ENCODE measurements around the gene DNAH6.
"Not testable (repeated sequence)": the region's sequence is repeated elsewhere in the genome, so short reads cannot be mapped to it uniquely, and the experiment has no call there.

The DNAH6 gene

DNA sequence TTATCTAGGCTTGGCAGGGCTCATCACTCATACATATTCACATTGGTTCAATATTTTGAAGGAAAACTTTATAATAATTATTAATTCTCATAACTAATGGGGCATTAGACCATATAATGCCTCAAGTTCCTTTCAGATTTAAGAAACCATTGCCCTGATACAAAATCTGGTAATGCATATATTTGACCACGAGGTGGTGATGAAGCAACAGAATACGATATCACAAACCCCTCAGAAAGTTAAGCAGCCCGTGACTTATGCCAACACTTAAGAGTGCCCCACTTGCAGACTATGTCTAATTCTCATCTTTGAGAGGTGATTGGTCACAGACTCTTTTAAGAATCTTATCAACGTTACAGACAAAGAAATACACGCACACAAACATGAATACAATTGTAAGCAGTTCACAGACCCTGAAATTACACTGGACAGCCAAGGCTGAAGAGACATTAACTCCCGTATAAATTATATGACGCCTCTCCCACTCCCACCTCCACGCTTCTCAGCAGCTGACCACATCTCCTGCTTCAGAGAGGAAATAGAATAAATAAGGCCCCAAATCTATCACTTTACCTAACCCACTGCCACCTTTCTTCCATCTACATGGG is 20.7 kb upstream of the DNAH6 start:
- no peaks in the 10 kb centered on the region for H3K36me3 ChIP-seq (ENCODE audit: control insufficient read depth, insufficient read depth, low read length)
- H2BK5ac ChIP-seq (ENCODE audit: low read length) = no peak overlapping the region
- H4K5ac ChIP-seq (ENCODE audit: low read length) = no peak overlapping the region
- H3K4me3 ChIP-seq (ENCODE audit: low read length) = no peak overlapping the region
- no peak overlapping the region for H3K9ac ChIP-seq (ENCODE audit: low read length)
- H3K79me2 ChIP-seq (ENCODE audit: control insufficient read depth, insufficient read depth, low read length) = no peaks in the 10 kb centered on the region
- DNase-seq = peak; percentile 69
- no peaks in the 10 kb centered on the region for H3K27me3 ChIP-seq (ENCODE audit: insufficient read depth, low read length, poor library complexity)
- H2BK120ac ChIP-seq (ENCODE audit: low read depth, low read length) = no peak overlapping the region
- H3K4me2 ChIP-seq (ENCODE audit: low read length) = no peak overlapping the region
- no peaks in the 10 kb centered on the region for H3K79me1 ChIP-seq (ENCODE audit: low read length)
- no peak overlapping the region for H2AK5ac ChIP-seq (ENCODE audit: low read length)
- no peak overlapping the region for H3K27ac ChIP-seq (ENCODE audit: low read depth, low read length)
- no peak overlapping the region for H2BK15ac ChIP-seq (replicated peaks; ENCODE audit: low read depth)
- no peak overlapping the region for H3K18ac ChIP-seq (ENCODE audit: low read length)
- H3K4ac ChIP-seq (ENCODE audit: low read depth, low read length) = no peak overlapping the region
- H4K8ac ChIP-seq (ENCODE audit: low read depth, low read length) = no peak overlapping the region
- H3K4me1 ChIP-seq (ENCODE audit: control insufficient read depth, low read depth, low read length) = no peaks in the 10 kb centered on the region
- WGBS (ENCODE audit: extremely low coverage, insufficient coverage, low lambda C conversion rate) = no CpG with 5 or more reads among the region's 8 CpGs
- H3K56ac ChIP-seq (ENCODE audit: low read length) = no peak overlapping the region
- H3K23ac ChIP-seq (ENCODE audit: low read length) = no peak overlapping the region

GRCh38 chr2:84496386-84496785 is 19.9 kb upstream of the DNAH6 start:
- Histone ChIP-seq H3K27me3 (ENCODE audit: insufficient read depth, low read length, poor library complexity) (no peaks in the 10 kb centered on the region), H3K79me2 (ENCODE audit: control insufficient read depth, insufficient read depth, low read length) (no peaks in the 10 kb centered on the region), H3K79me1 (ENCODE audit: low read length) (no peaks in the 10 kb centered on the region), H3K23ac (ENCODE audit: low read length) (no peak overlapping the region), H3K4me3 (ENCODE audit: low read length) (no peak overlapping the region), H2BK15ac (replicated peaks; ENCODE audit: low read depth) (no peak overlapping the region), H2BK5ac (ENCODE audit: low read length) (no peak overlapping the region), H3K27ac (ENCODE audit: low read depth, low read length) (no peak overlapping the region), H3K56ac (ENCODE audit: low read length) (no peak overlapping the region), H2BK120ac (ENCODE audit: low read depth, low read length) (no peak overlapping the region), H4K8ac (ENCODE audit: low read depth, low read length) (no peak overlapping the region), H3K18ac (ENCODE audit: low read length) (no peak overlapping the region), H2AK5ac (ENCODE audit: low read length) (no peak overlapping the region), H3K9ac (ENCODE audit: low read length) (no peak overlapping the region), H3K4ac (ENCODE audit: low read depth, low read length) (no peak overlapping the region), H3K36me3 (ENCODE audit: control insufficient read depth, insufficient read depth, low read length) (no peaks in the 10 kb centered on the region), H3K4me1 (ENCODE audit: control insufficient read depth, low read depth, low read length) (no peaks in the 10 kb centered on the region), H4K5ac (ENCODE audit: low read length) (no peak overlapping the region), H3K4me2 (ENCODE audit: low read length) (no peak overlapping the region)
- DNase-seq = no peak

- no peaks in the 10 kb centered on the region for H3K4me1 ChIP-seq (ENCODE audit: control insufficient read depth, low read depth, low read length)
- no CpG with 5 or more reads among the region's 3 CpGs for WGBS (ENCODE audit: extremely low coverage, insufficient coverage, low lambda C conversion rate)
Observed at GRCh38 chr2:84497285-84497684, 19.0 kb upstream of the DNAH6 start.

GRCh38 chr2:84498150-84498799 is 18.0 kb upstream of the DNAH6 start:
- no peak overlapping the region for H4K5ac ChIP-seq (ENCODE audit: low read length)
- H3K23ac ChIP-seq (ENCODE audit: low read length) = no peak overlapping the region
- no peaks in the 10 kb centered on the region for H3K36me3 ChIP-seq (ENCODE audit: control insufficient read depth, insufficient read depth, low read length)
- no peak overlapping the region for H3K4me3 ChIP-seq (ENCODE audit: low read length)
- H3K9ac ChIP-seq (ENCODE audit: low read length) = no peak overlapping the region
- H3K4me1 ChIP-seq (ENCODE audit: control insufficient read depth, low read depth, low read length) = no peaks in the 10 kb centered on the region
- H2BK5ac ChIP-seq (ENCODE audit: low read length) = no peak overlapping the region
- H2BK120ac ChIP-seq (ENCODE audit: low read depth, low read length) = no peak overlapping the region
- no peak overlapping the region for H3K56ac ChIP-seq (ENCODE audit: low read length)
- DNase-seq = no peak
- no peak overlapping the region for H3K27ac ChIP-seq (ENCODE audit: low read depth, low read length)
- H3K79me2 ChIP-seq (ENCODE audit: control insufficient read depth, insufficient read depth, low read length) = no peaks in the 10 kb centered on the region
- no peaks in the 10 kb centered on the region for H3K79me1 ChIP-seq (ENCODE audit: low read length)
- no peak overlapping the region for H2AK5ac ChIP-seq (ENCODE audit: low read length)
- no peak overlapping the region for H3K4ac ChIP-seq (ENCODE audit: low read depth, low read length)
- H3K4me2 ChIP-seq (ENCODE audit: low read length) = no peak overlapping the region
- H4K8ac ChIP-seq (ENCODE audit: low read depth, low read length) = no peak overlapping the region
- no peaks in the 10 kb centered on the region for H3K27me3 ChIP-seq (ENCODE audit: insufficient read depth, low read length, poor library complexity)
- no peak overlapping the region for H2BK15ac ChIP-seq (replicated peaks; ENCODE audit: low read depth)
- H3K18ac ChIP-seq (ENCODE audit: low read length) = no peak overlapping the region

More at GRCh38 chr2:84497285-84497684, 19.0 kb upstream of the DNAH6 start:
- H3K79me1 ChIP-seq (ENCODE audit: low read length) = no peaks in the 10 kb centered on the region
- H3K36me3 ChIP-seq (ENCODE audit: control insufficient read depth, insufficient read depth, low read length) = no peaks in the 10 kb centered on the region
- H3K23ac ChIP-seq (ENCODE audit: low read length) = no peak overlapping the region
- H2AK5ac ChIP-seq (ENCODE audit: low read length) = no peak overlapping the region
- no peak overlapping the region for H3K4ac ChIP-seq (ENCODE audit: low read depth, low read length)
- no peak overlapping the region for H4K8ac ChIP-seq (ENCODE audit: low read depth, low read length)
- H3K56ac ChIP-seq (ENCODE audit: low read length) = no peak overlapping the region
- H3K4me2 ChIP-seq (ENCODE audit: low read length) = no peak overlapping the region
- H4K5ac ChIP-seq (ENCODE audit: low read length) = no peak overlapping the region
- no peak overlapping the region for H2BK15ac ChIP-seq (replicated peaks; ENCODE audit: low read depth)
- no peak overlapping the region for H3K18ac ChIP-seq (ENCODE audit: low read length)
- no peaks in the 10 kb centered on the region for H3K27me3 ChIP-seq (ENCODE audit: insufficient read depth, low read length, poor library complexity)
- DNase-seq = no peak
- no peak overlapping the region for H2BK120ac ChIP-seq (ENCODE audit: low read depth, low read length)
- no peaks in the 10 kb centered on the region for H3K79me2 ChIP-seq (ENCODE audit: control insufficient read depth, insufficient read depth, low read length)
- H2BK5ac ChIP-seq (ENCODE audit: low read length) = no peak overlapping the region
- H3K4me3 ChIP-seq (ENCODE audit: low read length) = no peak overlapping the region
- no peak overlapping the region for H3K9ac ChIP-seq (ENCODE audit: low read length)
- H3K27ac ChIP-seq (ENCODE audit: low read depth, low read length) = no peak overlapping the region

- not testable (repeated sequence) for H4K8ac ChIP-seq (ENCODE audit: low read depth, low read length); H3K79me2 ChIP-seq (ENCODE audit: control insufficient read depth, insufficient read depth, low read length); H3K79me1 ChIP-seq (ENCODE audit: low read length); H3K4ac ChIP-seq (ENCODE audit: low read depth, low read length); H4K5ac ChIP-seq (ENCODE audit: low read length); H3K27me3 ChIP-seq (ENCODE audit: insufficient read depth, low read length, poor library complexity); H3K18ac ChIP-seq (ENCODE audit: low read length); H2BK120ac ChIP-seq (ENCODE audit: low read depth, low read length); H2BK15ac ChIP-seq (replicated peaks; ENCODE audit: low read depth); H3K4me2 ChIP-seq (ENCODE audit: low read length); H3K9ac ChIP-seq (ENCODE audit: low read length); H3K36me3 ChIP-seq (ENCODE audit: control insufficient read depth, insufficient read depth, low read length); DNase-seq; H3K4me1 ChIP-seq (ENCODE audit: control insufficient read depth, low read depth, low read length); H3K27ac ChIP-seq (ENCODE audit: low read depth, low read length); H3K4me3 ChIP-seq (ENCODE audit: low read length); H3K56ac ChIP-seq (ENCODE audit: low read length); H2AK5ac ChIP-seq (ENCODE audit: low read length); H3K23ac ChIP-seq (ENCODE audit: low read length); H2BK5ac ChIP-seq (ENCODE audit: low read length)
- WGBS (ENCODE audit: extremely low coverage, insufficient coverage, low lambda C conversion rate) = no CpG with 5 or more reads among the region's 10 CpGs
Observed at GRCh38 chr2:84511024-84511423, 5.3 kb upstream of the DNAH6 start.

- Histone ChIP-seq H3K4me3 (ENCODE audit: low read length) (no peak overlapping the region), H2BK120ac (ENCODE audit: low read depth, low read length) (no peak overlapping the region), H3K56ac (ENCODE audit: low read length) (no peak overlapping the region), H3K18ac (ENCODE audit: low read length) (no peak overlapping the region), H4K5ac (ENCODE audit: low read length) (peak overlapping the region; percentile 36), H3K79me1 (ENCODE audit: low read length) (no peaks in the 10 kb centered on the region), H3K27me3 (ENCODE audit: insufficient read depth, low read length, poor library complexity) (no peaks in the 10 kb centered on the region), H3K36me3 (ENCODE audit: control insufficient read depth, insufficient read depth, low read length) (no peaks in the 10 kb centered on the region), H3K4me1 (ENCODE audit: control insufficient read depth, low read depth, low read length) (no peaks in the 10 kb centered on the region), H3K79me2 (ENCODE audit: control insufficient read depth, insufficient read depth, low read length) (no peaks in the 10 kb centered on the region), H3K23ac (ENCODE audit: low read length) (no peak overlapping the region), H2BK15ac (replicated peaks; ENCODE audit: low read depth) (no peak overlapping the region), H3K4ac (ENCODE audit: low read depth, low read length) (no peak overlapping the region), H3K9ac (ENCODE audit: low read length) (no peak overlapping the region), H4K8ac (ENCODE audit: low read depth, low read length) (no peak overlapping the region), H2BK5ac (ENCODE audit: low read length) (no peak overlapping the region), H3K27ac (ENCODE audit: low read depth, low read length) (no peak overlapping the region), H2AK5ac (ENCODE audit: low read length) (no peak overlapping the region), H3K4me2 (ENCODE audit: low read length) (no peak overlapping the region)
- no CpG with 5 or more reads among the region's 9 CpGs for WGBS (ENCODE audit: extremely low coverage, insufficient coverage, low lambda C conversion rate)
- DNase-seq = no peak
Observed at GRCh38 chr2:84515788-84516187, 510 bp upstream of the DNAH6 start.
